HepG2 (cell line): ENCODE results near the gene GFER. TPM values are rescaled to one million over a fixed set of nuclear protein-coding genes. Genes with fewer than 3 reads are reported as not detected.

Source experiments
- ARID5B ChIP-seq: IDR thresholded peaks from 2 replicates; pipeline ENCODE4 v1.4.0; 2020; ENCODE audit warnings: mild to moderate bottlenecking, missing genetic modification reagents
- ATF7-NPFF ChIP-seq: sonication (generic); formaldehyde crosslinking; IDR thresholded peaks from 2 replicates; pipeline ENCODE4 v1.8.1; 2023; ENCODE audit warnings: mild to moderate bottlenecking, low read depth, missing genetic modification reagents, moderate library complexity
- BRCA1 ChIP-seq: sonication (generic); formaldehyde crosslinking; IDR thresholded peaks from 2 replicates; pipeline ENCODE4 v1.4.0; 2020; ENCODE audit warnings: missing genetic modification reagents
- EHMT2 ChIP-seq: fragments of 200-600 bp; sonication (generic); IDR thresholded peaks from 2 replicates; pipeline ENCODE4 v1.7.0; 2017; ENCODE audit warnings: antibody characterized with exemption, low read depth, low read length, borderline replicate concordance
- GMEB2 ChIP-seq: IDR thresholded peaks from 2 replicates; pipeline ENCODE4 v1.6.1; 2016; ENCODE audit warnings: missing biosample characterization, missing genetic modification reagents, low read depth
- KDM5B ChIP-seq: sonication (generic); formaldehyde crosslinking; IDR thresholded peaks from 2 replicates; pipeline ENCODE4 v1.4.0; 2020; ENCODE audit warnings: missing genetic modification reagents, mild to moderate bottlenecking, borderline replicate concordance
- MAF1 ChIP-seq: sonication (generic); formaldehyde crosslinking; IDR thresholded peaks from 2 replicates; pipeline ENCODE4 v1.5.0; 2020; ENCODE audit warnings: missing genetic modification reagents, borderline replicate concordance
- RFXANK ChIP-seq: IDR thresholded peaks from 2 replicates; pipeline ENCODE4 v1.6.1; 2016
- RNF2 ChIP-seq: fragments of 450-650 bp; conservative IDR thresholded peaks from 2 replicates; pipeline ENCODE4 v1.6.1; 2016; ENCODE audit warnings: low read depth
- SRF ChIP-seq: IDR thresholded peaks from 2 replicates; pipeline ENCODE4 v1.6.1; 2011; ENCODE audit warnings: mild to moderate bottlenecking, low read depth, low read length, moderate library complexity
- TOPORS ChIP-seq: sonication (generic); formaldehyde crosslinking; IDR thresholded peaks from 2 replicates; pipeline ENCODE4 v1.8.0; 2023; ENCODE audit warnings: mild to moderate bottlenecking, missing genetic modification reagents
- ZNF550 ChIP-seq: sonication (generic); formaldehyde crosslinking; IDR thresholded peaks from 2 replicates; pipeline ENCODE4 v1.4.0; 2020; ENCODE audit warnings: mild to moderate bottlenecking, missing genetic modification reagents, borderline replicate concordance
- ZNF567 ChIP-seq: sonication (generic); formaldehyde crosslinking; IDR thresholded peaks from 2 replicates; pipeline ENCODE4 v1.8.1; 2023; ENCODE audit warnings: mild to moderate bottlenecking, missing genetic modification reagents, borderline replicate concordance
- ZNF572 ChIP-seq: sonication (generic); formaldehyde crosslinking; IDR thresholded peaks from 2 replicates; pipeline ENCODE4 v1.5.1; 2020; ENCODE audit warnings: mild to moderate bottlenecking, missing genetic modification reagents
- polyA plus RNA-seq, 8 experiments: library from polyadenylated mRNA; depleted of rRNA in 3 of 8; stranded (reverse) in 7 of 8; unstranded in 1 of 8; fragments of >200 nt; fragmentation: Illumina TruSeq in 4 of 8; extraction: Trizol in 4 of 8; gene quantifications; 2 replicates each; pipeline versions ENCODE4 v1.2.1 to v1.2.3, GENCODE V29; 2011 to 2016; ENCODE audit warnings: low read depth in 4 of 8, missing spikeins in 1 of 8, mixed read lengths in 1 of 8; ENCODE audit not compliant: insufficient read depth in 1 of 8
- total RNA-seq, 5 experiments: library from RNA; depleted of rRNA; stranded (reverse); fragments of >200 nt; fragmentation: Illumina TruSeq; extraction: Trizol; gene quantifications; 2 replicates each; pipeline ENCODE4 v1.2.3, GENCODE V29; 2016; ENCODE audit warnings: low read depth in 1 of 5
- TF ChIP-seq, protein P1 (sequence below): IDR thresholded peaks from 2 replicates; pipeline ENCODE4 v1.6.1; 2016; ENCODE audit warnings: low read depth, borderline replicate concordance
- TF ChIP-seq, protein P2 (sequence below): IDR thresholded peaks from 2 replicates; pipeline ENCODE4 v1.6.1; 2016; ENCODE audit warnings: missing compliant biosample characterization, missing genetic modification reagents, borderline replicate concordance

The GFER gene
- total and polyA plus RNA-seq, 2 of the 13 experiments (the other 11 are each of a cell fraction or from before 2014, with no cell fraction given), result 28.6 to 71.7 TPM

DNA sequence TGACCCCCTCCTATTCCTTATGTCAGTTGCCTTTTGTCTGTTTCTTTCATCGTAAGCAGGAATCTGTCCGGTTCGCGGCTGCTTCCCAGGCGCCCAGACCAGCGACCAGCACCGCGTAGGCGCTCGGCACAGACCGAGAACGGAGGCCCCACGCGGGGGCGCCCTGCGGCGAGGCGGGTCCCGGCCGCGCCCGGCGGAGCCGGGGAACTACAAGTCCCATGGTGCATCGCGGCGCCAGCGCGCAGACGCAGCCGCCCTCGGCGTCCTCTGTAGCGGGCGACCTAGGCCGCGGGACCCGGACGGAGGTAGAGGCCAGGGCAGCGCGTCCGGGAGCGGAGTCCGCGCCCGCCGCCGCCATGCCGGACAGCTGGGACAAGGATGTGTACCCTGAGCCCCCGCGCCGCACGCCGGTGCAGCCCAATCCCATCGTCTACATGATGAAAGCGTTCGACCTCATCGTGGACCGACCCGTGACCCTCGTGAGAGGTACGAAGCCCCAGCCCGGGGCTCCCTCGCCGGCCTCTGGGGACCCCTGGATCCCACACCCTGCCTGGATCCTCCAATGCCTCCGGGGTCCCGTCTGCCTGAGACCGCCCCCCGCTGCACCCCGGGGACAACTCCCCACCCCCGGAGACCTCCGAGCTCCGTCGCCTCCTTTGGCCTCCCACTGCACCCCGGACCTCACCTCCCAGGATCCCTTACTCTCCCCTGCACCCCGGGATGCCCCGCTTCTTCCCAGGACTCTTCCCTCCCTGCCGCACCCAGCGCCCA lies 24.5 kb upstream of the GFER start, which contains the start of gene NDUFB10 (continued):
- 0 out of 2 replicates have a peak, but pooled peaks have one; percentile 80 for TF ChIP-seq RFXANK (CRISPR knock-in tag)
- peak; percentile 44; the same call in 1 of the 2 replicates for TF ChIP-seq ZNF572 (CRISPR knock-in tag)
- TF ChIP-seq ATF7-NPFF (CRISPR knock-in tag), result peak; percentile 78
- TF ChIP-seq SRF, result 0 out of 2 replicates have a peak, but pooled peaks have one; percentile 5
- TF ChIP-seq ZNF567, result 0 out of 2 replicates have a peak, but pooled peaks have one; percentile 23
- 0 out of 2 replicates have a peak, but pooled peaks have one; percentile 63 for TF ChIP-seq MAF1 (CRISPR knock-in tag)
- peak; percentile 53; the same call in 1 of the 2 replicates for TF ChIP-seq ARID5B (CRISPR knock-in tag)
- TF ChIP-seq, protein P1, sequence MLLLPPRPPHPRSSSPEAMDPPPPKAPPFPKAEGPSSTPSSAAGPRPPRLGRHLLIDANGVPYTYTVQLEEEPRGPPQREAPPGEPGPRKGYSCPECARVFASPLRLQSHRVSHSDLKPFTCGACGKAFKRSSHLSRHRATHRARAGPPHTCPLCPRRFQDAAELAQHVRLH (CRISPR knock-in tag), result peak; percentile 49; the same call in 1 of the 2 replicates
- TF ChIP-seq ZNF550, result 0 out of 2 replicates have a peak, but pooled peaks have one; percentile 43
- peak; percentile 83; the same call in 1 of the 2 replicates for TF ChIP-seq KDM5B (CRISPR knock-in tag)
- no peak for TF ChIP-seq EHMT2
- TF ChIP-seq TOPORS (CRISPR knock-in tag), result peak; percentile 59; the same call in 1 of the 2 replicates
- TF ChIP-seq GMEB2 (CRISPR knock-in tag), result peak; percentile 81
- TF ChIP-seq BRCA1 (CRISPR knock-in tag), result no peak
- 0 out of 2 replicates have a peak, but pooled peaks have one; percentile 50 for TF ChIP-seq RNF2
- TF ChIP-seq, protein P2, sequence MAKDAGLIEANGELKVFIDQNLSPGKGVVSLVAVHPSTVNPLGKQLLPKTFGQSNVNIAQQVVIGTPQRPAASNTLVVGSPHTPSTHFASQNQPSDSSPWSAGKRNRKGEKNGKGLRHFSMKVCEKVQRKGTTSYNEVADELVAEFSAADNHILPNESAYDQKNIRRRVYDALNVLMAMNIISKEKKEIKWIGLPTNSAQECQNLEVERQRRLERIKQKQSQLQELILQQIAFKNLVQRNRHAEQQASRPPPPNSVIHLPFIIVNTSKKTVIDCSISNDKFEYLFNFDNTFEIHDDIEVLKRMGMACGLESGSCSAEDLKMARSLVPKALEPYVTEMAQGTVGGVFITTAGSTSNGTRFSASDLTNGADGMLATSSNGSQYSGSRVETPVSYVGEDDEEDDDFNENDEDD, result peak; percentile 52; the same call in 1 of the 2 replicates
